ENCODE results near the gene SCN9A.

DNA sequence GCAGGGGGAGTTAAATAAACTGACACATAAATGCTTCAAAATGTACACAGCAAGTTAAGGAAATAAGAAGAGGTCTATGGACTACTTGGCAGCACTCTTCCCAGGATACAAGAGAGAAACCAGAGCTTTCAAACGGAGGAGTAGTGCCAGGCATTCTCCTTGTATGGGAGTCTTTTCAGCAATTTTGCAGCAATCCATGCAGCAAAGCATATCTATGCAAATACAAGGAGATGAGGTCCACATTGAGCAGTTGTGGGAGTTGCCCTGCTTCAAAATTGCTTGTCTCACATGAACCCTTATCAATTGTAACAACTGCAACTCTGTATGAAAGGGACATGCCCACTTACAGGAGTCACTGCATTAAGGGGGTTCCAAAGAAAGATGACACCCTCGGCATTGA lies 37.8 kb downstream of the SCN9A start:
- TF ChIP-seq, protein P1, sequence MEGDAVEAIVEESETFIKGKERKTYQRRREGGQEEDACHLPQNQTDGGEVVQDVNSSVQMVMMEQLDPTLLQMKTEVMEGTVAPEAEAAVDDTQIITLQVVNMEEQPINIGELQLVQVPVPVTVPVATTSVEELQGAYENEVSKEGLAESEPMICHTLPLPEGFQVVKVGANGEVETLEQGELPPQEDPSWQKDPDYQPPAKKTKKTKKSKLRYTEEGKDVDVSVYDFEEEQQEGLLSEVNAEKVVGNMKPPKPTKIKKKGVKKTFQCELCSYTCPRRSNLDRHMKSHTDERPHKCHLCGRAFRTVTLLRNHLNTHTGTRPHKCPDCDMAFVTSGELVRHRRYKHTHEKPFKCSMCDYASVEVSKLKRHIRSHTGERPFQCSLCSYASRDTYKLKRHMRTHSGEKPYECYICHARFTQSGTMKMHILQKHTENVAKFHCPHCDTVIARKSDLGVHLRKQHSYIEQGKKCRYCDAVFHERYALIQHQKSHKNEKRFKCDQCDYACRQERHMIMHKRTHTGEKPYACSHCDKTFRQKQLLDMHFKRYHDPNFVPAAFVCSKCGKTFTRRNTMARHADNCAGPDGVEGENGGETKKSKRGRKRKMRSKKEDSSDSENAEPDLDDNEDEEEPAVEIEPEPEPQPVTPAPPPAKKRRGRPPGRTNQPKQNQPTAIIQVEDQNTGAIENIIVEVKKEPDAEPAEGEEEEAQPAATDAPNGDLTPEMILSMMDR (IDR thresholded peaks at IDR 0.05) = no peak
- no peak for TF ChIP-seq POLR2A (IDR thresholded peaks at IDR 0.05)

Data from lower leg skin (tissue), 3 donors.